Subcutaneous abdominal adipose tissue (tissue), 5 donors: ENCODE results near the gene SETBP1.

Experiments
- H3K27ac ChIP-seq: one replicate; pipeline ENCODE4 v1.7.0; 2013; ENCODE audit warnings: low read depth, mild to moderate bottlenecking, inconsistent platforms, low read length, moderate library complexity
- H3K27me3 ChIP-seq, 5 donors: one replicate each; pipeline ENCODE4 v1.7.0; 2013; ENCODE audit warnings: low read length in 5 of 5, inconsistent platforms in 1 of 5; ENCODE audit not compliant: control insufficient read depth in 5 of 5, insufficient read depth in 4 of 5
- H3K36me3 ChIP-seq, 5 donors: one replicate each; pipeline ENCODE4 v1.7.0; 2013; ENCODE audit warnings: low read length in 5 of 5; ENCODE audit not compliant: control insufficient read depth in 5 of 5, insufficient read depth in 5 of 5
- H3K4me1 ChIP-seq, 5 donors: one replicate each; pipeline ENCODE4 v1.7.0; 2013; ENCODE audit warnings: low read length in 5 of 5, mild to moderate bottlenecking in 3 of 5, moderate library complexity in 1 of 5; ENCODE audit not compliant: control insufficient read depth in 5 of 5, insufficient read depth in 5 of 5
- H3K4me3 ChIP-seq, 5 donors: one replicate each; pipeline ENCODE4 v1.7.0; 2013; ENCODE audit warnings: low read length in 5 of 5, low read depth in 1 of 5
- H3K9ac ChIP-seq, 5 donors: one replicate each; pipeline ENCODE4 v1.7.0; 2013; ENCODE audit warnings: low read length in 5 of 5, mild to moderate bottlenecking in 4 of 5, moderate library complexity in 3 of 5
- H3K9me3 ChIP-seq, 5 donors: one replicate each; pipeline ENCODE4 v1.7.0; 2013; ENCODE audit warnings: low read length in 5 of 5; ENCODE audit not compliant: control insufficient read depth in 5 of 5
- donor health status: healthy.
- donor health status: healthy.
- donor health status: healthy.
- donor health status: healthy.
- donor health status: healthy.

Gene SETBP1

DNA sequence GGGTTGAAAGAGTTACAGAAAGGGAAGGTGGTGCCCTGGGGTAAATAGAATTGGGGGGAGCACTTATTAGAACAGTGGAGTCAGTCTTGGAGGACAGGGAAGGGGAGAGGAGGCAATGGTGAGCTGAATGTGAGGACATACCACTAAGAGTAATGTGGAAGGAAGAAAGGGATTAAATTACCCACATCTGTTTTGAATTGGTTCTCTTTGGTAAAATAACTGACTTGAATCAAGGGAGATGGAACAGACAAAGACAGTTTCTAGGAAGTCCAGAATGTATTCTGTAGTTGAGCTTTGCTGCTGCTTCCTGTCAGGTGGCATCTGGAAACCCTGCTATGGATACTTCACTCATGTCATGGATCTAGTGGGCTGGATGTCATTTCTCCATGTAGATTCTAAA, 6.7 kb downstream of the SETBP1 start:
- no peaks in the 10 kb centered on the region for H3K36me3 ChIP-seq
- H3K4me3 ChIP-seq, result no peak overlapping the region
- peaks cover 0 to 3% (median 0%) of the 10 kb centered on the region in 5 donors for H3K27me3 ChIP-seq
- no peak overlapping the region for H3K9ac ChIP-seq
- H3K27ac ChIP-seq, result no peak overlapping the region
- peaks cover 0 to 8% (median 2%) of the 10 kb centered on the region in 5 donors for H3K4me1 ChIP-seq
- no peaks in the 10 kb centered on the region for H3K9me3 ChIP-seq

- Histone ChIP-seq H3K9me3 (no peaks in the 10 kb centered on the region), H3K27me3 (no peaks in the 10 kb centered on the region), H3K27ac (no peak overlapping the region), H3K4me3 (no peak overlapping the region), H3K4me1 (peaks cover 0 to 2% (median 0%) of the 10 kb centered on the region in 5 donors), H3K36me3 (no peaks in the 10 kb centered on the region), H3K9ac (no peak overlapping the region)
These were observed 9.0 kb downstream of the SETBP1 start for GRCh38 chr18:44689736-44690135.

DNA sequence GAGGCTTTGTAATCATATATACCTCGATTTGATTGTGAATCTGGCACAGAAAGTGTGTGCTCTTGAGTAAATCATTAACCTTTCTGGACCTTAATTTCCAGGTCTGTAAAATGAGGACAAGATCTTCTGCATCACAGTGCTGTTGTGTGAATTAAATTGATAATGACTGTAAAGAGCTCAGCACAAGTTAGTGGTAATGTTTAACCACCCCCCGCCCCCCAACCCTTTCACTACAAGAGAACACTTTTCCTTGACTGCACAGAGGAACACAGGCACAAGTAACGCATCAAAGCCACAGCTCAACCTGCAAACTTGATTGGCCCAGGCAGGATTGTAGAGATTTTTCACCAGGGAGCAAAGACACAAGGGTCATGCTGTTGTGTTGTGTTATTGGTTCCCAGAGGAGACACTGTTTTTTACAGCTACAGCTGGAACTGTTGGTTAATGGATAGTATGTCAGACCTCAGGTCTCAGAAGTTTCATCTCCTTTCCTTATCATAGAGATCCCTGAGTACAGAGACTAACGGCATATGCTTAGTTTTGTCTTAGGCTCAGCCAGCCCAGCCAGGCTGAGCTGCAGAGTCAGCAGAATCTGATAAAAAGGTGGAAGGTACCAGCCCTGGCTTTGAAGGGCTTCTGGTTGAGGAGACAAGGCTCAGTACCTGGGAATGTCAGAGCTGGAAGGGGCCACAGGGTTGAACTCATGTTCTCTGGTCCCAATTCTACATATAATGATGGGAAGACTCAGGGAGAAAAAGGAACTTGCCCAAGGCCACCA, 10.6 kb downstream of the SETBP1 start:
- Histone ChIP-seq H3K4me3 (no peak overlapping the region), H3K27ac (no peak overlapping the region), H3K9me3 (no peaks in the 10 kb centered on the region), H3K4me1 (no peaks in the 10 kb centered on the region), H3K36me3 (no peaks in the 10 kb centered on the region), H3K9ac (no peak overlapping the region), H3K27me3 (no peaks in the 10 kb centered on the region)

GRCh38 chr18:44693030-44693784, 12.5 kb downstream of the SETBP1 start:
- Histone ChIP-seq H3K27ac (no peak overlapping the region), H3K4me3 (no peak overlapping the region), H3K36me3 (no peaks in the 10 kb centered on the region), H3K9ac (no peak overlapping the region), H3K4me1 (peaks cover 0 to 3% (median 0%) of the 10 kb centered on the region in 5 donors), H3K9me3 (no peaks in the 10 kb centered on the region), H3K27me3 (no peaks in the 10 kb centered on the region)

DNA sequence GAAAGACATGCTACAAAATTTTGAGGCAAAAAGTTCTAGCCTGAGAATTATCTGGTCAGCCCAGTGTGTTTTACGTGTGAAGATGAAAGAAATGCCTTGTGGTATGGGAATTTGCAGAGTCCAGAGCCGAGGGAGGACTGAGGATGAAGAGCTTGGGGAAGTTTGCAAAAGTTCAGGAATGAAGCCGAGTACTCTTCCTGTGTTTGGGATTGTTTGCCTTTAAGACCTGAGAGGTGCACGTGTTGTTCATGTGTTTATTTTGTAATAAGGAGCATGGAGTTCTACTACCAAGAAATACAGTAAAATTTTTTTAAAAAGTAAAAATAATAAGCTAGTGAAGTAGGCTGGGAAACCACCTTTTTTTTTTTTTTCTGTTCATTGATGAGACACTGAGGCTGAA, 14.8 kb downstream of the SETBP1 start:
- Histone ChIP-seq H3K9ac (no peak overlapping the region), H3K4me3 (no peak overlapping the region), H3K9me3 (no peaks in the 10 kb centered on the region), H3K36me3 (no peaks in the 10 kb centered on the region), H3K27ac (no peak overlapping the region), H3K27me3 (no peaks in the 10 kb centered on the region), H3K4me1 (peaks cover 0 to 10% (median 7%) of the 10 kb centered on the region in 5 donors)

DNA sequence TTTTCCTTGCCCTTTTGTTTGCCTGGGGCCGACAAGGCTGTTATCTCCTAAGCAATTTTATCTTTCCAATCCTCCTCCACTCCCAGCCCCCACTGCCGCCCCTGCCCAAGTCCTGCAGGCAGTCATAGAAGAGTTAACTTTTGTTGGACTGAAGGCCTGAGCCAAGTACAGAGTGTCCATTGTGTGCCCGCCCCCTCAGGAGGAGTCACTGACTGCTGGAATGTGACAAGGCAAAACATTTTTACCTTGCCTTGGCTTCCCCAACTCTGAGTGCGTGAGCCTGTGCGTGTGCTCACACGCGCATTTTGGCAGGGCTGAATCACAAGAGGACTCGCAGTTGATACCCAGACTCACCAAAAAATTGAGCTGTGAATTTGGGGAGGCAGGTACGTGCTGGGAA, 16.2 kb downstream of the SETBP1 start:
- no peaks in the 10 kb centered on the region for H3K27me3 ChIP-seq
- no peaks in the 10 kb centered on the region for H3K36me3 ChIP-seq
- no peak overlapping the region for H3K27ac ChIP-seq
- H3K9ac ChIP-seq, result no peak overlapping the region
- peaks cover 0 to 19% (median 14%) of the 10 kb centered on the region in 5 donors for H3K4me1 ChIP-seq
- H3K9me3 ChIP-seq, result no peaks in the 10 kb centered on the region
- no peak overlapping the region for H3K4me3 ChIP-seq

DNA sequence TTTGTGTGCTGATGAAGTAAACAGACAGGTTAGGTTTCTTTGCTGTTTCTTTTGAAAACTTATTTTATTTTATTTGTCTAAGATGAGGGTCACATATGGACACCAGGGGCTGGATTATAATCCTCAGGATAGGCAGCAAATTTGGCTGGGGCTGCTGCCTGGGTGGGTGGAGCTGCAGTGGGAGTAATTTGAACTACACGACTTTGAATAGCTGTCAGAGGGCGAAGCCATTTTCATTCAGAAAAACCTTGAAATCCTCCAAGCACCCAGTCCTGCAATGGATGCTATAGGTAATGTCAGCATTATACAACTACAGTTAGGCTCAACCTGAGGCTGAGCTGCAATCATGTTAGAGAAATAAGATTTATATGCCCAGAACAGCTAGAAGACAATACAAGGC, 16.6 kb downstream of the SETBP1 start:
- Histone ChIP-seq H3K27me3 (no peaks in the 10 kb centered on the region), H3K9me3 (no peaks in the 10 kb centered on the region), H3K27ac (no peak overlapping the region), H3K4me3 (no peak overlapping the region), H3K36me3 (no peaks in the 10 kb centered on the region), H3K9ac (no peak overlapping the region), H3K4me1 (peaks cover 0 to 19% (median 14%) of the 10 kb centered on the region in 5 donors)

GRCh38 chr18:44698518-44698917, 17.8 kb downstream of the SETBP1 start:
- H3K36me3 ChIP-seq, result no peaks in the 10 kb centered on the region
- no peaks in the 10 kb centered on the region for H3K9me3 ChIP-seq
- no peak overlapping the region for H3K27ac ChIP-seq
- peaks cover 0 to 19% (median 14%) of the 10 kb centered on the region in 5 donors for H3K4me1 ChIP-seq
- no peaks in the 10 kb centered on the region for H3K27me3 ChIP-seq
- H3K4me3 ChIP-seq, result no peak overlapping the region
- H3K9ac ChIP-seq, result no peak overlapping the region

GRCh38 chr18:44699572-44700261, 19.0 kb downstream of the SETBP1 start:
- Histone ChIP-seq H3K9me3 (no peaks in the 10 kb centered on the region), H3K27ac (no peak overlapping the region), H3K27me3 (no peaks in the 10 kb centered on the region), H3K4me3 (no peak overlapping the region), H3K36me3 (peaks cover 0 to 3% (median 0%) of the 10 kb centered on the region in 5 donors), H3K4me1 (peaks cover 0 to 19% (median 14%) of the 10 kb centered on the region in 5 donors), H3K9ac (no peak overlapping the region)

GRCh38 chr18:44700652-44701051, 20.0 kb downstream of the SETBP1 start:
- H3K27me3 ChIP-seq, result no peaks in the 10 kb centered on the region
- no peak overlapping the region for H3K9ac ChIP-seq
- peaks cover 0 to 3% (median 0%) of the 10 kb centered on the region in 5 donors for H3K36me3 ChIP-seq
- peaks cover 0 to 19% (median 14%) of the 10 kb centered on the region in 5 donors for H3K4me1 ChIP-seq
- H3K27ac ChIP-seq, result no peak overlapping the region
- no peak overlapping the region for H3K4me3 ChIP-seq
- no peaks in the 10 kb centered on the region for H3K9me3 ChIP-seq
